Panc1 (cell line): ENCODE data around the gene SNX13. TPM values are rescaled to one million over a fixed set of nuclear protein-coding genes. Genes with fewer than 3 reads are reported as not detected.

ENCODE experiments used
- ATAC-seq: fragments of 200-7000 bp; cut with Tn5 transposase; 2 replicates; pipeline ENCODE4 v1.9.1; 2020; ENCODE audit warnings: mild to moderate bottlenecking, moderate library complexity
- BruUV-seq: library from RNA; stranded (reverse); fragments of 400-500 nt; replicated peaks from 2 replicates; lab custom pipeline; 2021; lab: Mats Ljungman, UMichigan
- CTCF ChIA-PET: fragments of 300-600 bp; sonication (Branson Sonifier 250); formaldehyde crosslinking; loops from one replicate; lab custom pipeline; 2022; ENCODE audit warnings: antibody characterized with exemption; lab: Charles Lee
- POLR2A ChIA-PET: fragments of 300-600 bp; sonication (Branson Sonifier 250); formaldehyde crosslinking; loops from one replicate; lab custom pipeline; 2022; ENCODE audit warnings: antibody characterized with exemption; lab: Charles Lee
- DNase-seq: peaks from one replicate; pipeline ENCODE4 v3.0.0-alpha.2; 2010; ENCODE audit warnings: low read depth, low spot score
- H3K27ac ChIP-seq: 2 replicates; pipeline ENCODE4 v1.5.1; 2011; ENCODE audit warnings: mild to moderate bottlenecking, low read length, inconsistent platforms
- H3K27me3 ChIP-seq: fragments of 200-500 bp; sonication (Bioruptor generic); 2 replicates; pipeline ENCODE4 v1.6.0; 2014; ENCODE audit warnings: low read length, inconsistent platforms; ENCODE audit not compliant: control insufficient read depth, insufficient read depth
- H3K36me3 ChIP-seq: fragments of 200-500 bp; sonication (Bioruptor generic); 2 replicates; pipeline ENCODE4 v1.5.1; 2014; ENCODE audit warnings: inconsistent platforms, mild to moderate bottlenecking, low read length, moderate library complexity; ENCODE audit not compliant: control insufficient read depth, insufficient read depth
- H3K4me1 ChIP-seq: 2 replicates; pipeline ENCODE4 v1.5.1; 2011; ENCODE audit warnings: inconsistent platforms, mild to moderate bottlenecking, low read length, moderate library complexity; ENCODE audit not compliant: control insufficient read depth, insufficient read depth
- H3K4me3 ChIP-seq, 2 experiments: 2 replicates each; pipeline ENCODE4 v1.5.1; 2011 to 2012; ENCODE audit warnings: low read depth in 2 of 2, low read length in 2 of 2, mild to moderate bottlenecking in 2 of 2, inconsistent platforms in 1 of 2, moderate library complexity in 1 of 2
- H3K9me3 ChIP-seq: fragments of 200-500 bp; sonication (Bioruptor generic); 2 replicates; pipeline ENCODE4 v1.5.1; 2014; ENCODE audit warnings: low read depth, mild to moderate bottlenecking, inconsistent platforms, low read length, moderate library complexity; ENCODE audit not compliant: control insufficient read depth, insufficient read depth
- CTCF ChIP-seq: fragments of 450-650 bp; IDR thresholded peaks from 2 replicates; pipeline ENCODE4 v1.5.1; 2017; ENCODE audit warnings: mild to moderate bottlenecking
- POLR2AphosphoS5 ChIP-seq: IDR thresholded peaks from 2 replicates; pipeline ENCODE4 v1.6.1; 2012; ENCODE audit warnings: mild to moderate bottlenecking, low read depth, low read length, moderate library complexity
- REST ChIP-seq, 2 experiments: IDR thresholded peaks; 2 replicates each; pipeline ENCODE4 v1.6.1; 2011 to 2012; ENCODE audit warnings: low read depth in 2 of 2, control low read depth in 1 of 2, low read length in 1 of 2, mild to moderate bottlenecking in 1 of 2, moderate library complexity in 1 of 2; ENCODE audit not compliant: insufficient read depth in 1 of 2
- SIN3A ChIP-seq: IDR thresholded peaks from 2 replicates; pipeline ENCODE4 v1.6.1; 2012; ENCODE audit warnings: low read depth, mild to moderate bottlenecking, low read length, moderate library complexity, borderline replicate concordance; ENCODE audit not compliant: insufficient read depth
- TCF7L2 ChIP-seq: IDR thresholded peaks from 2 replicates; pipeline ENCODE4 v1.6.1; 2011; ENCODE audit warnings: mild to moderate bottlenecking, low read depth, low read length, inconsistent platforms
- in situ Hi-C: cut with HindIII; loops from 2 replicates; pipeline ENCODE4 v1.10.0; 2016; ENCODE audit warnings: low sequenced_read_pairs, low pct_unique_long_range_greater_than_20kb
- intact Hi-C: fragments of 100-400 bp; cut with micrococcal nuclease; formaldehyde crosslinking; loops from one replicate; pipeline ENCODE4 v1.10.0; 2022; ENCODE audit not compliant: unreplicated experiment
- total RNA-seq: library from RNA; stranded (reverse); gene quantifications from one replicate; pipeline ENCODE4 v1.2.1, GENCODE V29; 2021; ENCODE audit not compliant: unreplicated experiment

Gene SNX13
- total RNA-seq, 1 experiment from 2014 or later, result 53.3 TPM

DNA sequence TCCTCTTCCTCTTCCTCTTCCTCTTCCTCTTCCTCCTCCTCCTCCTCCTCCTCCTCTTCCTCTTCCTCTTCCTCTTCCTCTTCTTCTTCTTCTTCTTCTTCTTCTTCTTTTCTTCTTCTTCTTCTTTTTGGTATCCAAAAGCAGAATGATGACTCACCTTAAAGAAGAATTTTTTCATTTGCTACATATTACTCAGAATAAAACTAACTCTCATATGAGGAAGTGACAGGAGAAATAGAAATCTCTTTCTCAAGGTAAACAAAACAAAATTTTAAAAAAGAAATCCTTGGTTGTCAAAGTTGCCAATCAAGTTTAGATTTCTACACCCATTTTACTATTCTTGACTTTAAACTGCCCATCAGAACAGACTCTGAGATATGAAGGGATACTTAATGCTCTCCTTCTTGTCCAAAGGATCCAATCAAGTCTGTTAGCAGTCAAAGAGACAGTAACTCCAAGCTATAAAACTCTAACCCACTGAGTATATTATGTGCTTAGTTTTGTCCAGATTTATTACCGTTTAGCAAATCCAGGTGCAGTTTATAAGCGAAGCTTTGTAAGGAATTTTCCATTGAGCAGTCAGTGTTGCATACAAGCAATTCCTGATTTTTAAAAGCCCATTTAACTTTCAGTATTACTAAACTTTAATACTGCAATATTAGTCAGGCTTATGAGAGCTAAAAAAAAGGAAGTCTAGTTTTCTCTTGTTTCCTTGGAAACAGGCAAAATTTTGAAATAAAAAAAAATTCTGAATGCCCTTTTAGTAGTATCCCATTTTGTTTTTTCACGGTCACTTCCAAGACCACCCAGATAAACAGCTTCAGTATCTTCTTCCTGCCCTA, 43.1 kb upstream of the SNX13 start:
- ChIA-PET CTCF (interaction anchor here (0.7 kb wide), 1 partner anchor 374 kb away, joined by 4 read pairs; no protein-coding TSS in a partner anchor), POLR2A (no interaction called here)
- no peak for ATAC-seq
- BruUV-seq, result no TSS peak
- in situ Hi-C loops (no loop called here), intact Hi-C loops (no loop called here)
- Histone ChIP-seq H3K4me1 (no peaks in the 10 kb centered on the region), H3K9me3 (no peaks in the 10 kb centered on the region), H3K27ac (no peak overlapping the region), H3K27me3 (peaks cover 2% of the 10 kb centered on the region; the same call in 1 of the 2 replicates), H3K4me3 (no peak overlapping the region), H3K36me3 (no peaks in the 10 kb centered on the region)
- DNase-seq, result no peak
- TF ChIP-seq REST (IDR thresholded peaks at IDR 0.05; ENCODE audit: insufficient read depth in 1 of 2, low read depth in 2 of 2, low read length in 1 of 2), result no peak
- TF ChIP-seq POLR2AphosphoS5, result no peak
- TF ChIP-seq SIN3A, result no peak
- TF ChIP-seq CTCF, result no peak
- TF ChIP-seq TCF7L2, result no peak

DNA sequence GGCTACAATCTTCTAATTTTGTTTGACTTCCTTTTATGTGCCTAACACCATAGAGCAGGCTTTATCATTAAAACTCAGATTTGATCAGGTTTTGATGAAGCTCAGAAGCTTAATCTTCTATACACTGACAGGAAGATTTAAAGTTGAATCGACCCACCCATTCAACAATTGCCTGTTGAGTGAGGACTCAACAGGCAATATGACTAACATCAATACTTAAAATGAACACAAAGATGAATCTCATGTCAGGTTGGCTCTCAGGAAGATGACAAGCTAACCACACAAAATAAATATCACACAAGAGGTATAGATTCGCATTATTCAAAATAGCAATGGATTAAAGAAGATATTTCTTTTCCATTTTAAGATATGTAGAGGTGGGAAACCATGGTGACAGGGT, 36.7 kb upstream of the SNX13 start:
- intact Hi-C loops, result loop anchor here (10.0 kb wide), 1 partner anchor 368 kb away; no protein-coding TSS in a partner anchor
- in situ Hi-C loops, result no loop called here

More for the DNA sequence above, 36.7 kb upstream of the SNX13 start:
- POLR2A ChIA-PET, result no interaction called here
- H3K4me1 ChIP-seq, result no peaks in the 10 kb centered on the region
- no peak for ATAC-seq
- no peak overlapping the region for H3K4me3 ChIP-seq
- H3K9me3 ChIP-seq, result no peaks in the 10 kb centered on the region
- no peaks in the 10 kb centered on the region for H3K36me3 ChIP-seq
- no peak for TF ChIP-seq TCF7L2
- TF ChIP-seq CTCF, result no peak
- no peak for TF ChIP-seq POLR2AphosphoS5
- TF ChIP-seq REST (IDR thresholded peaks at IDR 0.05; ENCODE audit: insufficient read depth in 1 of 2, low read depth in 2 of 2, low read length in 1 of 2), result no peak
- no peak for TF ChIP-seq SIN3A
- BruUV-seq, result no TSS peak
- CTCF ChIA-PET, result no interaction called here
- H3K27ac ChIP-seq, result no peak overlapping the region
- H3K27me3 ChIP-seq, result no peaks in the 10 kb centered on the region
- no peak for DNase-seq
